Stimulated activated CD8-positive, alpha-beta memory T cell treated with anti-CD3 and anti-CD28 coated beads, Interleukin-15, amount 100 ng/mL, for 4 hours (primary cell): ENCODE measurements around the gene GPR137C.

ENCODE experiments used
- DNase-seq, 2 donors: peaks; one replicate each; pipeline ENCODE4 v3.0.0-alpha.2; 2020; ENCODE audit warnings: low read depth in 2 of 2

Gene GPR137C

DNA sequence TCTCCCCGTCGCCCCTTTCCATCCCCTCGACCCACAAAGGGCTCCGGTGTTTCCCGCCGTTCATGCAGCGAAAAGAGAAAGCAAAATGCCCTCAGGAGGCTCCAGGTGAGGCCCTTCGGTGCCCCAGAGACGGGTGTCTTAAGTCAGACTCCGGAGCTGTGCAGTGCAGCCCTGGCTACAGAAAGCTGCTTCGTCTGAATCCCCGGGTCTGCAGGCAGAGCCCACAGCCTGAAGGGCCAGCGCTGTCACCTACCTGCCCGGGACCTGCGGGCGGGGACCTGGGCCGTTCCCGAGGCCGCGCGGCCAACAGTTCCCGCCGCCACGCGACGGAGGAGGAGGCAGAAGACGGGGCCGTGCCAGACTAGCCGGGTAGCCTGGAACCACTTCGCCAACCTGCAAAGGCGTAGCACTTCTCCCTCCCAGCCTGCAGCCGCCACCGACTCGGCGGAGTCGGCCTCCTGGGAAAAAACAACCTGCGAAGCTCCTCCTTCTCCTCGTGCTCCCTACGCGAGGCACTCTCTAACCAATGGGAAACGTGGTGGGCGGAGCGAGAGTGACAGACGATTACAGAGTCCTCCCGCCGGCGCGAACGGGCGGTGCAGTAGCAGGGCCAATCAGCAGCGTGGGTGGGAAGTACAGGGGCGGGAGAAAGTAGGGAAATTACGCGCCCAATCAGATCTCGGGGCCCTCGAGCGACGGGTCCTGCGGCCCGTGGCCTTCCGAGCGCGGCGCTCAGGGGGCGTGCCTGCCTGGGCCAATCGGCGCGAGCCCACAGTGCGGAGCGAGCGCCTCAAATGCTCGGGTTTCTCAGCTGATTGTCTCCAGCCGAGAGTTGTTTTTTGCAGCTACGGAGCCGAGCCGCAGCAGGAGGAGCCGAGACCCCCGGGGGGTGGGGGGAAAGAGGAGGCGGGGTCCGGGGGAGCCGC is at the start of gene GPR137C, which contains the start of gene TXNDC16:
Gene GPR137C, plus strand, starts transcription at position 774 of the 926 bp plus-strand sequence. CDS start 312 bp downstream, outside the sequence.
Gene TXNDC16, minus strand, starts transcription at position 443 of the 926 bp plus-strand sequence. CDS start 8,948 bp downstream, outside the sequence.
- peak; percentile 97 to 100 for DNase-seq

GRCh38 chr14:52513249-52513648 is 39.4 kb upstream of the GPR137C start:
- DNase-seq: no peak

DNA sequence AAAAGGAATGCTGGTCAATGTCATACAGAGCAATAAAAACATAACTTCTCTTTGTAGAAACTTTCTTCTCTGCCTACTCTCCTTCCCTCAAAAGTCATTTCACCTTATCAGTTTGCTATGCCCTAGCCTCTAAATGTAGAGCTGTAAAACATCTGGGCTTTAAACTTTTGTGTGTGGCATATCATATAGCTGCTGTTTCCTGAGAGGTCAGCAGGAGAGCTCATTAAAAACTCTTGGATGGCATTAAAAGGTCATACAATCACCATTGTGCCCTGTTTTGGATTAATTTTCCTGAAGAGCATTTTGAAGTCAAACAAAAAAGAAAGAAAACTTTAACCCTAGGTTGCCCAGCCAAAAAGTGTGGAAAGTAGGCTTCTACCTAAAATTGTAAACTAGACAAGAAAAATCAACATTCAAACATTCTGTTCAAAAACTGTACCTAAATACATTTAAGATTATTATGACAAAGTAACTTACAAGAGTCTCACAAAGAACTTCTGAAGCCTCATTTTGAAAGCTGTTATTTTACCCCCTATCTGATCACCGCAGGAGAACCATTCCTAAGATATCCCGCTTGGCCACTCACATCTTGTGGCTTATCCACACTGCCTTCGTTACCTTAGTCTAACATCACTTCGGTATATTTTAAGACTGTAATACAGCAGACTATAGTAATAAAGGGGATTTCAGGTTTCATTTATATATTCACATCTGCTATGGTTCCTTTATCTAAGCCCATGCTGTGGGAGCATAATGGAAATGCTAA is 38.4 kb upstream of the GPR137C start:
- DNase-seq: no peak

DNA sequence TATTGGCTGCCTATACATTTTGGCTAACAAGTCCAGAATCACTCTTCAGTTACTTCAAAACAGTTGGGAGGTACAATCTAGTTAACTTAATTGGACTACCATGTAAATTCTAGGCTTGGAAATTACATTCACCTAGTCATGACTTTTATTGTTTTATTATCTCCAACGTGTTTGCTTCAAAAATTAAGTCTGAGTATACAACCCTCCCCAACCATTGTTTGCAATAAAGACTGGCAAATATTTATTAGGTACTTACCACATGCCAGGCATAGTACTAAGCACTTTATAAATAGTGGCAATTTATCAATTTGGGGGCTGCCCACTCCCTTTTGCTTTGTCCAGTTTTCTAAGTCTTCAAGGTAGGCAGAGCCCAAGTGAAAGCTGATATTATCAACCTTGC is 30.6 kb upstream of the GPR137C start:
- DNase-seq: no peak

- no peak for DNase-seq
Measured at GRCh38 chr14:52522581-52523345, 29.9 kb upstream of the GPR137C start.

DNA sequence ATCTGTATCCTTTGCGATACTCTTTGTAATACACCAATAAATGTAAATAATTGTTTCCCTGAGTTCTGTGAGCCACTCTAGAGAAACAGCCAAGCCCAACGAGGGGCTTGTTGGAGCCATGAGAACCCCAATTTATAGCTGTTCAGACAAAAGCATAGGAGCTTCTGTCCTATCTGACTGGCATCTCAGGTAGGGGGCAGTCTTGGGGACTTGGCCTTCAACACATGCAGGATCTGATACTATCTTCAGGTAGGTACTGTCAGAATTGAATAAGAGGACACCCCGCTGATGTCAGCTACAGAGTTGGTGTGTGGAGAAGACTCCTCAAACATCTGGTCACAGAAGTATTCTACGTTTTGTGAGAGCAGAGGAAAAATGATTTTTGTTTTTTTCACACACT is 25.6 kb upstream of the GPR137C start:
- no peak for DNase-seq

DNA sequence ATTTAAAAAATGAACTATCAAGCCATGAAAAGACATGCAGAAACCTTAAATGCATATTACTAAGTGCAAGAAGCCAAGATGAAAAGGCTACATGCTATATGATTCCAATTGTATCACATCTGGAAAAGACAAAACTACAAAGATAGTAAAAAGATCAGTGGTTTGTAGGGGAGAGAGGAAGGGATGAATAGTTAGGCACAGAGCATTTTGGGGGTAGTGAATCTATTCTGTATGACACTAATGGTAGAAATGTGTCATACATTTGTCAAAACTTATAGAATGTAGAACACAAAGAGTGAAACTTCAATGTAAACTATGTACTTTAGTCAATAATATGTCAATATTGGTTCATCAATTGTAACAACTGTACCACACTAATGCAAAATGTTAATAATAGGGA is 21.2 kb upstream of the GPR137C start:
- no peak for DNase-seq

DNA sequence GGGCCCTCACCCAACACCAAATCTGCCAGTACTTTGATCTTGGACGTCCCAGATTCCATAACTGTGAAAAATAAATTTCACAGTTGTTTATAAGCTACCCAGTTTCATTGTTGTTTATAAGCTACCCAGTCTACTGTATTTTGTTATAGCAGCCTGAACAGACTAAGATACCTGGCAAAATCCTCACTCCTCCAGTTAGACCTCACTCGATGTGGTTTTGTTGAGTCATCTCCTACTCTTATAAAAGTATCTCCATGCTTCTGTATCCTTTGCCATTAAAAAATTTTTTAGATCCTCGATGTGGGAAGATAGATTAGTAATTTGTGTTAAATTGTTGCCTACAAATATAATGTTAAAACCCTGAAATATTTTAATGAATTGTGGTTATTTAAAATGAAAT is 16.4 kb upstream of the GPR137C start:
- no peak for DNase-seq

DNA sequence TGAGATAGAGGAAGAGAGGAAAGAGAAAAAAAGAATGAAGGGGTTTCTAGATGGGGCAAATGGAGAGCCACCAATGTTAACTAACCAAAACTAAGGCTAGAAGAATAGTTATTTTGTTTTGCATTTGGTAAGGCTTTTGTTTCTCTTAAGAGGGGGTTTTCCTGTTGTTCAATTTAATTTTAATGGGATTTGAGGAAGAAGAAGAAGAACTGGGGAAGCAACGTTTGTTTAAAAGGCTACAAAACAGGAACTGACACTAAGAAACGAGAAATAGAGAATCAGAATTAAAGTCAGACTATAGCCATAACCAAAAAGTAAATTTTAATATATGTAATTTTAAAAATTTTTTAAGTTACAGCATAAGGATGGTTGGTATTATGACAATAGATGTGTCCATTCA is 14.0 kb upstream of the GPR137C start:
- DNase-seq: no peak

DNA sequence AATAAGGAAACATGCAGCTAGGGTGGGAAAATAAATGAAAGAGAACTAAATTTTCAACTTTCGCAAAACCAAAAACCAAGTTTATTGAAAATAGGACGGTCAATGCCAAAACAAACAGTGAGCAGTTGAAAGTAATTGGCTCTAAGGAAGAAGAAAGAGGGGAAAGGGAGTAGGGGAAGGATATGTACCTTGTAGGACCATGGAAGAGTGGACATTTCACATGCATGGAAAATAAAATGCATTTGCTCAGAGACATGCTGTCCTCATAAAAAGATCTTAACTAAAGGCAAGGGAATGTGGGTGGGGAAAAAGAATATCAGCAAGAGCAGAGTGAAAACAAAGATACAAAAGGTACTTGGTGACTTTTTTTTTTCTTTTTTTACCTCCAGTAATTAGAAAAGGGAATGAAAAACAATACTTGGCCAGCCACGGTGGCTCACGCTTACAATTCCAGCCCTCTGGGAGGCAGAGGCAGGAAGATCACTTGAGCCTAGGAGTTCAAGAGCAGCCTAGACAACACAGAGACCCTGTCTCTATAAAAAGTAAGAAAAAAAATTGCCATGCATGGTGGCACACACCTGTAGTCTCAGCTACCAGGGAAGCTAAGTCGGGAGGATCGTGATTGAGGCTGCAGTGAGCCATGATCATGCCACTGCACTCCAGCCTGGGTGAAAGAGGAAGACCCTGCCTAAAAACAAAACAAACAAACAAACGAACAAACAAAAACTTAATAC is 6.9 kb upstream of the GPR137C start:
- DNase-seq: no peak

GRCh38 chr14:52546318-52546670 is 6.3 kb upstream of the GPR137C start:
- DNase-seq: no peak

GRCh38 chr14:52547027-52547426 is 5.6 kb upstream of the GPR137C start:
- DNase-seq: no peak

DNA sequence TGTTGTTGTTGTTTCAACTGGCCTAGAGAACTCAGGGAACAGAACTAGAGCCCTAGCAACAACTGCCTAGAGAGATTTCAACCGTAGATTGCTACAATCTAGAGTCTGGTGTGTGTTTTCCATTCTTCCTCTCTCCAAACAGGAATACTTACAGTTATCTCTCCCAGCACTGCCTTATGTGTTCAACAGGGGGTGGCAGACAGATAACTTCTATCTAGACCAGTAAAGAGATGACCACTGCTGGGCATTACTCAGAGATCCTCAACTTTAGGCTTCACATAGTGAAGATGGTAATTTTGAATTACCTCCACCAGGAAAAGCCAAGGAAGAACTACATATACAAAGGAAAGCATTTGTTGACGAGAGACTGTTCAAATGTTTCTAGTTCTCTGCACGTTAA is 5.1 kb upstream of the GPR137C start:
- DNase-seq: no peak

- DNase-seq: no peak
Measured at GRCh38 chr14:52550661-52551060, 2.0 kb upstream of the GPR137C start.

DNA sequence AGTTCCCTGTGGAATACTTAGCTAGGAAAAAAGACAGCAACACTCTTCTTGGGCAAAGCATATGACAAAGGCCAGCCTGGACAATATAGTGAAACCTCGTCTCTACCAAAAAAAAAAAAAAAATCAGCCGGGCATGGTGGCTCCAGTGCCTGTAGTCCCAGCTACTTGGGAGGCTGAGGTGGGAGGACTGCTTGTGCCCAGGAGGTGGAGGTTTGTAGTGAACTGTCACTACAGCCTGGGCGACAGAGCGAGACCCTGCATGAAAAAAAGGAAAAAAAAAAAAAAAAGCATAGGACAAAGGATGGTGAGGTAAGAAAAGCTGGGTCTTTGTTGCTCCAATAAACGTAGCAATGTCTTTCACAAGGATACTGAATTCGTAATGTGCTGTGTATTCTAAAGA is 1.4 kb upstream of the GPR137C start:
- no peak for DNase-seq

- DNase-seq: no peak
Measured at GRCh38 chr14:52551696-52552062, 957 bp upstream of the GPR137C start.

DNA sequence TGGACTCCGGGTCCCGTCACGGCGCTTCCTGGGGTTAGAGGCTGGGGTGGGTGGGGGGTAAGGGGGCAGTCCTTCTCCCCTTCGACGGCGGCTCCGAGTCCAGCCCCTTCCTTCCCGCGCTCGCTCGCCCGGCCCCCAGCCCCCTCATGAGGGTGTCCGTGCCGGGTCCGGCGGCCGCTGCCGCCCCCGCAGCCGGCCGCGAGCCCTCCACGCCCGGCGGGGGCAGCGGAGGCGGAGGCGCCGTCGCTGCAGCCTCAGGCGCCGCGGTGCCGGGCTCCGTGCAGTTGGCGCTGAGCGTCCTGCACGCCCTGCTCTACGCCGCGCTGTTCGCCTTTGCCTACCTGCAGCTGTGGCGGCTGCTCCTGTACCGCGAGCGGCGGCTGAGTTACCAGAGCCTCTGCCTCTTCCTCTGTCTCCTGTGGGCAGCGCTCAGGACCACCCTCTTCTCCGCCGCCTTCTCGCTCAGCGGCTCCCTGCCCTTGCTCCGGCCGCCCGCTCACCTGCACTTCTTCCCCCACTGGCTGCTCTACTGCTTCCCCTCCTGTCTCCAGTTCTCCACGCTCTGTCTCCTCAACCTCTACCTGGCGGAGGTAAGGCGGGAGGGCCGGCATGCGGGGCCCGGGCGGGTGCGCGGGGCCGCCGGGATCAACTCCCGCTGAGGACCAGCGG is 500 bp downstream of the GPR137C start:
- DNase-seq: no peak

DNA sequence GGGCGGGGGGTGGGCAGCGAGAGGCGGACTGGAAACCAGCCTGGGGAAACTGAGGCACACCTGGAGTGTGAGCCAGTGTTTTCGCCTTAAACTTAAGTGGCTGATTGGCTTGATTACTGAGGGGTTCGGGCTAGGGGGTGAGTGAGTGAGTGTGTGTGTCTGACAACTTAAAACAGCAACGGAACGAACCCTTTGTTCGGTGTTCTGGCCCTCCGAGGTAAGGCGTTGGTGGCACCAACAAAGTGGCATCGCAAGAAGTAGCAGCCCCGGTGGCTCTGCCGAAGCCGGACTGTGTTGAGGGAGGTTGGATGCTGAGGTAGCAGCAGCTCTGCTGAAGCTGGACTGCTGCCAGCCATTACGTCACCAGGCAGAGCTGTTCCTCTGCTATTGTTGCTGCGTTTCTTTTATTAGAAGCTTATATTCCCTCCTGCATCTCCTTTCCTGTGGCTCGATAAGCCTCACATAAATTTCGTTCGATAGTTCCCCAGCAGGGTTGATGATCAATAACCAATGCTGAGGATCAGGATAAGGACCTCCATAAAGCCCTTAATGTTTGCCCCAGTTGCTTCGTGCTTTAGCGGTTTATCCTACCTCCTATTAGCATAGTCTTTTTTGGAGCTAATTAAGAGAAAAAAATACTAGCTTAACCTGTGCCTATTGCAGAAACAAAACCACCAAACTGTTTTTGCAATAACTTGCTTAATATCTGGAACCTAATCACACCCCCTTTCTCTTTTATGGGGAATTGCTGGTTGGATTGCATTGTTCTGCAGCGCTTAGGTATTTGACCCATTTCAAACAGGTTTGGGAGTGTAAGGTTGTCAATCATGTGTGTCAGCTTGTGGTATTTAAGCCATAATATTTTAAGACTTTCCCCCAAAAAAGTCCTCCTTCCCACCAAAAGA is 1.3 kb downstream of the GPR137C start:
- peak; percentile 56 to 62 for DNase-seq

DNA sequence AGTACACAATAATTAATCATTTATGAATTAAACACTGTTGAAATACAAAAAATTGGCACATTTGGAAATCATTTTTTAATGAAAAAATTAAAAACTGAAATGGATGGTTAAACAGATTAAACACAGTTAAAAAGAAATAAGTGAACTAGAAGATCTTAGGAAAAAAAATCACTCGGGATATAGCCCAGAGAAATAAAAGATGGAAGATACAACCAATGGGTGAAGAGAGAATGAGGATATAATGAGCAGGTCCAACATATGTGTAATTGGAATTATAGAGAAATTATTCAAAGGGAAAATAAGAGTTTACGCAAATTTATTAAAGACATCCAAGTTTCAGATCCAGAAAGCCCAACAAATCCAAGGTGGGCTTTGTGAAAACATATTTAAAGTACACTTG is 6.1 kb downstream of the GPR137C start:
- DNase-seq: no peak

DNA sequence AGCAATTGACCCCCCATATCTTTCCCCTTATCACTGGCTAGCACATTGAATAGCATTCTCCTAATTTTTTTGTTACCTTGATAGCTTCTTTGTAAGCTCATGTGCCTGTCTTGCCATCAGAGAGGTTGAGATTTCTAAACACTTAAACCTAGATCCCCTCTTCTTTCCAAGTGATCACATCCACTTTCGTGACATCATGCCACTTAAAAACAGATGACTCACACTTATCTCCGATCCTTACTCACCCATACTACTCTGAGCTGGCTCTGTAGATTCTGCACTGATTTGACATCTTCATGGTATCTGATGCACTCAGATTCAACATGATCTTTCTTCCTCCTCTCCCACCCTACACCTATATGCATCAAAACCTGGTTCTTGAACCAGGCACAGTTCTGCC is 10.5 kb downstream of the GPR137C start:
- no peak for DNase-seq
